Effector memory CD4-positive, alpha-beta T cell (primary cell): ENCODE results near the gene MAPK8.
"Not testable (repeated sequence)": the region's sequence is repeated elsewhere in the genome, so short reads cannot be mapped to it uniquely, and the experiment has no call there.

Source experiments
- DNase-seq, 3 donors: peaks; one replicate each; pipeline ENCODE4 v3.0.0-alpha.2; 2020
- H3K27ac ChIP-seq: 2 replicates; pipeline ENCODE4 v1.7.0; 2013; ENCODE audit warnings: mild to moderate bottlenecking, low read length, moderate library complexity; ENCODE audit not compliant: insufficient read depth, poor library complexity, severe bottlenecking
- H3K27me3 ChIP-seq: replicated peaks from 2 replicates; pipeline ENCODE4 v1.7.0; 2013; ENCODE audit warnings: mild to moderate bottlenecking, low read length; ENCODE audit not compliant: insufficient read depth, control insufficient read depth, poor library complexity, severe bottlenecking
- H3K36me3 ChIP-seq: 2 replicates; pipeline ENCODE4 v1.7.0; 2013; ENCODE audit warnings: mild to moderate bottlenecking, low read length, moderate library complexity; ENCODE audit not compliant: control insufficient read depth, insufficient read depth
- H3K4me1 ChIP-seq: 2 replicates; pipeline ENCODE4 v1.7.0; 2013; ENCODE audit warnings: low read length, mild to moderate bottlenecking; ENCODE audit not compliant: control insufficient read depth, insufficient read depth, poor library complexity, severe bottlenecking
- H3K4me3 ChIP-seq: 2 replicates; pipeline ENCODE4 v1.7.0; 2013; ENCODE audit warnings: low read length, low read depth, mild to moderate bottlenecking; ENCODE audit not compliant: insufficient read depth, poor library complexity, severe bottlenecking
- H3K9me3 ChIP-seq: 2 replicates; pipeline ENCODE4 v1.7.0; 2013; ENCODE audit warnings: mild to moderate bottlenecking, low read length, moderate library complexity; ENCODE audit not compliant: control insufficient read depth

Gene MAPK8

DNA sequence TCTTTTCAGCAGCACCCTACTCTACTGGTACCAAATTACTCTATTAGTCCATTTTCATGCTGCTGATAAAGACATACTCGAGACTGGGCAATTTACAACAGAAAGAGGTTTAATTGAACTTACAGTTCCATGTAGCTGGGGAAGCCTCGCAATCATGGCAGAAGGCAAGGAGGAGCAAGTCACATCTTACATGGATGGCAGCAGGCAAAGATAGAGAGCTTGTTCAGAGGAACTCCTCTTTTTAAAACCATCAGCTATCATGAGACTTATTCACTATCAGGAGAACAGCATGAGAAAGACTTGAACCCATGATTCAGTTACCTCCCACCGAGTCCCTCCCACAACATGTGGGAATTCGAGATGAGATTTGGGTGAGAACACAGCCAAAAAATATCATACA is 24.8 kb upstream of the MAPK8 start:
- not testable (repeated sequence) for H3K4me3 ChIP-seq, H3K9me3 ChIP-seq, DNase-seq, H3K36me3 ChIP-seq, H3K27ac ChIP-seq, H3K4me1 ChIP-seq, H3K27me3 ChIP-seq

DNA sequence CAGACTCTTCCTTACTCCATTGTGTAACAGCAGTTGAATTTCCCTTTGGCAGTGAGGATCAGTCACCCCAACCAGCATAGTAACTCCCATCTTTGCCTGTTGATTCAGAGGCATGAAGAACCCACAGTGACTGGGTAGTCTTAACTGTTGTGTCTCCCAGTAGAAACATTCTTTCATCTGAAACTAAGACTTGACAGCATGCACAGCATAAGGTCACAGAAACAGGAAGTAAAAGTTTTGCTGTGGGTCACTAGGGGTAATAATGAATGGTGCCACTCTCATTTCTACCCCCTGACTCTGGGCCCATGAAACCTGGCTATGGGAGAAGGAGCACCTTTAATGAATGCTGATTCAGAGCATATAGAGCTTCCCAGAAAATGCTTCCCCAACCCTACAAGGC is 23.6 kb upstream of the MAPK8 start:
- Histone ChIP-seq H3K27me3 (no peaks in the 10 kb centered on the region), H3K9me3 (no peaks in the 10 kb centered on the region), H3K36me3 (no peaks in the 10 kb centered on the region), H3K27ac (no peak overlapping the region), H3K4me1 (no peaks in the 10 kb centered on the region), H3K4me3 (no peak overlapping the region)
- no peak for DNase-seq

DNA sequence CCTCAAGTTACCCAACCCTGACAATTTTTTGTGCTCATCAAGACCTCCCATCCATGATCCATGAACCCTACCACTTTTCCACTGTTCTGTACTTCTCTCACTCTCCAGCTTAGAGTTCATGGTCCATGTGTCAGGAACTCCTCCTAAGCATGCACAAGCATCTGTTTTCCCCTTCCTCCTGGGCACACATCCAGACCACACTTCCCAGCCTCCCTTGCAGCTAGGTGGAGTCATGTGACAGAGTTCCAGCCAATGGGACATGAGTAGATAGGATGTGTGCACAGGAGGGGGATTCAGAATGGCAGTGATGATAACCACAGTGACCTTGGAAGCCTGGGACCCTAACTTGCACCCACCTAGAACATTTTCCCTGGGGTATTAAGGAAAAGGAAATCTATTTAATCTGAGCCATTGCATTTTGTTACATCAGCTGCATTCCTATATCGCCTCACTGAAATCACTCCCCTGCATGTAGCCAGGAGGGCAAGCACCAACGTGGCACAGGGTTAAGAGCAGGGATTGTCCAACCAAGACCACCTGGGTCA is 22.4 kb upstream of the MAPK8 start:
- no peaks in the 10 kb centered on the region for H3K36me3 ChIP-seq

DNA sequence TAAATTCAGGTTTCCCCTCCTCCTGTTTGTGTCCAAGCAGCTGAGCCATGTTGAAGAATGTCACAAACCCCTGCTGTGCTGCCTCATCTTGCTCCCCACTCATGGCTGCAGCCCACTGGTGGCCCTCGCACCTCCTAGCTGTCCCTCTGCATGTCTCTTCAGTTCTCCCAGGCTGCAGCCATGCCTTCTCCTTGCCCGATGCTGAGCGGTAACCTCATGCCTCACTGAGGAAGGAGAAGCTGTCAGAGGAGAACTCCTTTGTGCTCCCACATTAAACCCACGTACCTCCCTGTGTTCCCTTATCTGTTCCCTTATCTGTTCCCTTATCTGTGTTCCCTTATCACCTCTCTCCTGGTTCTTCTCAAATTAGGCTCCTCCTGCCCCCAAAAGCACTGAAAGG is 21.7 kb upstream of the MAPK8 start:
- no peak overlapping the region for H3K4me3 ChIP-seq
- no peak for DNase-seq
- H3K27me3 ChIP-seq = no peaks in the 10 kb centered on the region
- H3K27ac ChIP-seq = no peak overlapping the region
- H3K4me1 ChIP-seq = no peaks in the 10 kb centered on the region
- no peaks in the 10 kb centered on the region for H3K9me3 ChIP-seq
- H3K36me3 ChIP-seq = no peaks in the 10 kb centered on the region

More for the DNA sequence above, 22.4 kb upstream of the MAPK8 start:
- H3K27me3 ChIP-seq = no peaks in the 10 kb centered on the region
- H3K4me3 ChIP-seq = no peak overlapping the region
- no peak for DNase-seq
- no peak overlapping the region for H3K27ac ChIP-seq
- H3K9me3 ChIP-seq = no peaks in the 10 kb centered on the region
- no peaks in the 10 kb centered on the region for H3K4me1 ChIP-seq

DNA sequence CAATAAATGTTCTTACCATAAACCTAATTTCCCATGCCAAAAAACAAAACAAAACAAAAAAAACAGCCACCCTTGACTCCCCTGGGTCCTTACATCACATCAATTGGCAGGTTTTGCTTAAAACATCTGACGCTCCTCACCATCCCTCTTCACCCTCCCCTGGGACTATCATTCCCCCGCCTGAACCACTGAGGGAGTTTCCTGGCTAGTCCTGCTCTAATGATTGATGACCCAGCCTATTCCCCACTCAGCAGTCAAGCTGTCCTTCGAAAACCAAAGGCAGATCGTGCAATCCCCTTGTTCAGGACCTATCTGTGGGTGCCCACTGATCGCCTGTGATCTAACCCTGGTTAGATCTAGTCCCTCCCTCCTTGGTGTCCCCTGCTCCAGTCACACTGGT is 20.8 kb upstream of the MAPK8 start:
- no peaks in the 10 kb centered on the region for H3K27me3 ChIP-seq
- H3K4me3 ChIP-seq = no peak overlapping the region
- DNase-seq = no peak
- no peaks in the 10 kb centered on the region for H3K36me3 ChIP-seq
- no peaks in the 10 kb centered on the region for H3K9me3 ChIP-seq
- H3K4me1 ChIP-seq = no peaks in the 10 kb centered on the region
- no peak overlapping the region for H3K27ac ChIP-seq

DNA sequence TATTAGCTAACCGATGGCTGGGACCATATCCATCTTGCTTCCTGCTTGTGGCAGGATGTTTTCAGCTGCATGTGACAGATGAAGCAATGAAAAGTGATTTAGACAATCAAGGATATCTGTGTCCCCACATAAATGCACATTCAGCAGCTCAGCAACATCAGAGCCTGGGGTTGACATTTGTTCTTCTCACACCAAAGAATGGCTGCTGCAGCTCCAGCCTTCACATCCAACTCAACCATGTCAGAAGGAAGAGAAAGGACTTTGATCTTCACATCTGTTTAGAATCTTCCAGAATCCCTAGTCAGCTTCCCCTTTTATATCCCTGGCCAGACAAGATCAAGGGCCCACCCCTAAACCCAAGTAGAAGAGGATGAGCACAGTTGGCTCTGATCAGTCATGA is 20.1 kb upstream of the MAPK8 start:
- no peaks in the 10 kb centered on the region for H3K9me3 ChIP-seq
- H3K4me1 ChIP-seq = no peaks in the 10 kb centered on the region
- no peaks in the 10 kb centered on the region for H3K36me3 ChIP-seq
- H3K4me3 ChIP-seq = no peak overlapping the region
- no peak overlapping the region for H3K27ac ChIP-seq
- no peak for DNase-seq
- no peaks in the 10 kb centered on the region for H3K27me3 ChIP-seq

DNA sequence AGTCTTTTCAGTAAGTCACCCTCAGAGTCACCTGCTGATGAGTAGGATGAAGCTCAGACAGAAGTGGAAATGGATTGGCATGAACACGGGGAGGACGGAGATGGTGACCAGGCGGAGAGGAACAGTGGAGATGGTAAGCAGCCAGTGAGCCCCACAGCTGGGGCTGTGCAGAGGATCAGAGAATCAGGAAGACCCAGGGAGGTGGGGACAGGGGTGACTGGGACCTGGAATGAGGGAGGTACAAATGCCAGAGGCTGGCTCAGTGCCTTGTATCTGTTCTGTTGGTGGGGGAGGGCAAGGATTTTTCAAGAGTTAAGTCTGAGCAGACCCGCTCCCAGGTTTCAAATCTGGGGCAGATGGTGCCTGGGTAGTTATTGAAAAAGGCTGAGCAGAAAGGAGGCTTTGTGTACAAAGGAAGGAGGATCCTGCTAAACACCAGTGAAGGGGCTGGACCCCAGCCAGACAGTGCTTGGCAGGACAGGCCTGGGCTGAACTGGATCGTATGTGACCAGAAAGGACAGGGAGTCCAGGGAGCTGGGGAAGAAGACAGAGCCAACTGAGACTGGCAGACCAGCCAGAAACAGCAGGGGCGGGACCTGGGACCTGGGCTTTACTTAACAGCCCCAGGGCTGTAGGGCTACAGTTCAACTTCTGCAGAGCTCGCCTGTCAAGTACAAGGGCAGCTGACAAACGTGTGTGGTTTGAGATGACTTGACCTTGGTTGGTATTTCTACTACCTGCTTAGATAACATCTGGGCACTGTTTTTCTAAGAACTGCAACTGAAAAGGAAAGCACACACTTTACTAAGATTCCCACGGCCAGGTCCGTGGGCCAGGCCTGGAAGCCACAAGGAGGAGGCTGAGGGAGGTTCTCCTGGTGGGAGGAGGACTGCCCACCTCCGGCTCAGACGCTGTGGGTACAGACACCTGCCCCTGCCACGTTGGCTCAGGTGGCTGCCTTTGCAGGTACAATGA is 18.8 kb upstream of the MAPK8 start:
- H3K4me1 ChIP-seq = no peaks in the 10 kb centered on the region
- no peak overlapping the region for H3K27ac ChIP-seq
- H3K36me3 ChIP-seq = no peaks in the 10 kb centered on the region
- H3K27me3 ChIP-seq = no peaks in the 10 kb centered on the region
- H3K4me3 ChIP-seq = no peak overlapping the region
- DNase-seq = no peak
- H3K9me3 ChIP-seq = no peaks in the 10 kb centered on the region

DNA sequence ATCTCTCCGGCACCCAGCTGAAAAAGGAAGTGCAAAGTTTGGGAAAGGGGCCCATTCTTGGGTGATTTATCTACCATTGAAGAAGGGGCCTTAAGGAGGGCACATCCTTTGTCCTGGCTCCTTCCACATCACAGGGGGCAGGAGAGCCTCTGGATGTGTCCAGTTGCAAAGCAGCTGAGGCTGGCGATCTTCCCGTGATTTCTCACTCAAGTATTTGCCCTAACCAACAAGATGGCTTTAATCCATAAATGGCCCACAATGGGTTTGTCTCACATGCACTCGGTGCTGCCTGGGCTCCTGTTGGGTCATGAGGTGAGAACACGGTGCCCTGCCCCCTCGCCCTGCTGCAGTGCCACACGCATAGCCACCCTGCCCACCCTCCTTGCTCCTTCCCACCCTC is 17.8 kb upstream of the MAPK8 start:
- Histone ChIP-seq H3K4me1 (no peaks in the 10 kb centered on the region), H3K9me3 (no peaks in the 10 kb centered on the region), H3K27ac (no peak overlapping the region), H3K4me3 (no peak overlapping the region), H3K36me3 (no peaks in the 10 kb centered on the region), H3K27me3 (no peaks in the 10 kb centered on the region)
- DNase-seq = no peak

DNA sequence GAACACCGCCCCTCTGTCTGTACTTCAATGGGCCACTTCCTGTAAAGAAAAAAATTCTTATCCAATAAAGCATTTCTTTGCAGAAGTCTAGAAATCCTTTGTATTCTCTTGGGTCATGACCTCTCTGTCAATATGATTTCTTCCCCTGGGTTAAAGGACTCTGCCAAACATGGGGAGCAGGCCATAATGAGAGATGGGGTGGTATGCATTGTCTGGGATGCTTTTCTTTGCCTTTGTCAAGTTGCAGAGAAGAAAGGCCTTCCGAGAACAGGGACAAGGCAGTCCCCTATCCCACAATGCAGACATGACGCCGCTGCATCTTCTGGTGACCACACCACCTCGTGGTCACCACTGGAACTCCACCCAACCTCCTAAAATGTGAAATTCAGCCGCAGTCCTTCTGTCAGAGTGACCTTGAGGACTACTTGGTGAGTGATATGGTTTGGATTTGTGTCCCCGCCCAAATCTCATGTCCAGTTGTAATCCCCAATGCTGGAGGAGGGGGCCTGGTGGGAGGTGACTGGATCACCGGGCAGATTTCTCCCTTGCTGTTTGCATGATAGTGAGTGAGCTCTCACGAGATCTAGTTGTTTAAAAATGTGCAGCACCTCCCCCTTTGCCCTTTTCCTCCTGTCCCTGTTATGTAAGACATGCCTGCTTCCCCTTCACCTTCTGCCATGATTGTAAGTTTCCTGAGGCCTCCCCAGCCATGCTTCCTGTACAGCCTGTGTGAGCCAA is 16.8 kb upstream of the MAPK8 start:
- no peak overlapping the region for H3K27ac ChIP-seq
- no peaks in the 10 kb centered on the region for H3K27me3 ChIP-seq
- peak in 1 of 3 donors; percentile 7 for DNase-seq
- H3K36me3 ChIP-seq = no peaks in the 10 kb centered on the region
- no peaks in the 10 kb centered on the region for H3K9me3 ChIP-seq
- H3K4me1 ChIP-seq = no peaks in the 10 kb centered on the region
- no peak overlapping the region for H3K4me3 ChIP-seq

DNA sequence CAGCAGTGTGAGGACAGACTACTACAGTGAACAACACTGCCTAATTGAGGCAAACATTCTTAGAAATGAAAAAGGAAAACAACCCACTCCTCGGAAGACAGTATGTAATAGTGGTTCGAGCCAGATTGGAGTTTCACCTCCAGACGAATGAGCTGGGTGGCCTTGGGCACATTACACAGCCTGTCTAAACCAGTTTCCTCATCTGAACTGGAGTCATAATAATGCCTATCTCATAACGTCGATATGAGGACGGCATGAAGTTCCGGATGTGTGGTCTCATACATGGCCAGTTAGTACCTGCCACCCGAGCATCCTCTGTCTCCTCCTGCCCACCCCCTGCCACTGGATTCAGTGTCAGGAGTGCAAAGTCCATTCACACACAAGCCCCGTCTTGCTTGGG is 16.2 kb upstream of the MAPK8 start:
- H3K4me3 ChIP-seq = no peak overlapping the region
- H3K9me3 ChIP-seq = no peaks in the 10 kb centered on the region
- no peaks in the 10 kb centered on the region for H3K4me1 ChIP-seq
- no peak overlapping the region for H3K27ac ChIP-seq
- H3K27me3 ChIP-seq = no peaks in the 10 kb centered on the region
- no peaks in the 10 kb centered on the region for H3K36me3 ChIP-seq
- no peak for DNase-seq
